Measurements from ENCODE around the gene M1AP. TPM values are rescaled to one million over a fixed set of nuclear protein-coding genes. Genes with fewer than 3 reads are reported as not detected.
"Not testable (repeated sequence)": the region's sequence is repeated elsewhere in the genome, so short reads cannot be mapped to it uniquely, and the experiment has no call there.

M1AP gene
- total RNA-seq, 4 donors from 2014 or later = 0.17 to 0.42 TPM; not detected in 2

GRCh38 chr2:74562126-74562775, 85.9 kb downstream of the M1AP start:
- no peak overlapping the region for H3K4me3 ChIP-seq
- no peaks in the 10 kb centered on the region for H3K36me3 ChIP-seq
- no peak for DNase-seq (ENCODE audit: extremely low spot score)
- WGBS = 83% methylated on average over 6 of the region's 7 CpGs
- no peak overlapping the region for H3K27ac ChIP-seq (replicated peaks in 1 of 4)
- TF ChIP-seq POLR2AphosphoS5 (IDR thresholded peaks at IDR 0.05) (no peak), EP300 (IDR thresholded peaks at IDR 0.05) (no peak), POLR2A (IDR thresholded peaks at IDR 0.05; ENCODE audit: low read depth) (no peak)
- TF ChIP-seq, protein P1, sequence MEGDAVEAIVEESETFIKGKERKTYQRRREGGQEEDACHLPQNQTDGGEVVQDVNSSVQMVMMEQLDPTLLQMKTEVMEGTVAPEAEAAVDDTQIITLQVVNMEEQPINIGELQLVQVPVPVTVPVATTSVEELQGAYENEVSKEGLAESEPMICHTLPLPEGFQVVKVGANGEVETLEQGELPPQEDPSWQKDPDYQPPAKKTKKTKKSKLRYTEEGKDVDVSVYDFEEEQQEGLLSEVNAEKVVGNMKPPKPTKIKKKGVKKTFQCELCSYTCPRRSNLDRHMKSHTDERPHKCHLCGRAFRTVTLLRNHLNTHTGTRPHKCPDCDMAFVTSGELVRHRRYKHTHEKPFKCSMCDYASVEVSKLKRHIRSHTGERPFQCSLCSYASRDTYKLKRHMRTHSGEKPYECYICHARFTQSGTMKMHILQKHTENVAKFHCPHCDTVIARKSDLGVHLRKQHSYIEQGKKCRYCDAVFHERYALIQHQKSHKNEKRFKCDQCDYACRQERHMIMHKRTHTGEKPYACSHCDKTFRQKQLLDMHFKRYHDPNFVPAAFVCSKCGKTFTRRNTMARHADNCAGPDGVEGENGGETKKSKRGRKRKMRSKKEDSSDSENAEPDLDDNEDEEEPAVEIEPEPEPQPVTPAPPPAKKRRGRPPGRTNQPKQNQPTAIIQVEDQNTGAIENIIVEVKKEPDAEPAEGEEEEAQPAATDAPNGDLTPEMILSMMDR (IDR thresholded peaks at IDR 0.05) = no peak
- no peaks in the 10 kb centered on the region for H3K4me1 ChIP-seq
- peaks cover 0 to 29% (median 0%) of the 10 kb centered on the region in 4 donors for H3K27me3 ChIP-seq
- H3K9me3 ChIP-seq = no peaks in the 10 kb centered on the region
- intact Hi-C loops (cut with DNase I) = no loop called here

- H3K9me3 ChIP-seq; H3K36me3 ChIP-seq; H3K27ac ChIP-seq (replicated peaks in 1 of 4); H3K4me3 ChIP-seq; H3K4me1 ChIP-seq; intact Hi-C loops (cut with DNase I); DNase-seq (ENCODE audit: extremely low spot score): not testable (repeated sequence)
- peaks cover 0 to 29% (median 0%) of the 10 kb centered on the region in 4 donors for H3K27me3 ChIP-seq
- 94% methylated on average over 1 of the region's 1 CpG for WGBS
These were observed 87.1 kb downstream of the M1AP start for GRCh38 chr2:74561022-74561421.

GRCh38 chr2:74560591-74560990, 87.5 kb downstream of the M1AP start:
- Histone ChIP-seq H3K4me1 (peaks cover 3 to 4% (median 4%) of the 10 kb centered on the region in 4 donors), H3K9me3 (no peaks in the 10 kb centered on the region), H3K4me3 (no peak overlapping the region), H3K27me3 (peaks cover 0 to 29% (median 0%) of the 10 kb centered on the region in 4 donors), H3K36me3 (peaks cover 0 to 11% (median 7%) of the 10 kb centered on the region in 4 donors), H3K27ac (replicated peaks in 1 of 4) (no peak overlapping the region)
- TF ChIP-seq POLR2A (IDR thresholded peaks at IDR 0.05; ENCODE audit: low read depth) = no peak
- TF ChIP-seq, protein P1 (IDR thresholded peaks at IDR 0.05) = no peak
- no peak for TF ChIP-seq EP300 (IDR thresholded peaks at IDR 0.05)
- no peak for TF ChIP-seq POLR2AphosphoS5 (IDR thresholded peaks at IDR 0.05)
- intact Hi-C loops (cut with DNase I) = no loop called here
- WGBS = 73% methylated on average over 5 of the region's 6 CpGs
- DNase-seq (ENCODE audit: extremely low spot score) = no peak

DNA sequence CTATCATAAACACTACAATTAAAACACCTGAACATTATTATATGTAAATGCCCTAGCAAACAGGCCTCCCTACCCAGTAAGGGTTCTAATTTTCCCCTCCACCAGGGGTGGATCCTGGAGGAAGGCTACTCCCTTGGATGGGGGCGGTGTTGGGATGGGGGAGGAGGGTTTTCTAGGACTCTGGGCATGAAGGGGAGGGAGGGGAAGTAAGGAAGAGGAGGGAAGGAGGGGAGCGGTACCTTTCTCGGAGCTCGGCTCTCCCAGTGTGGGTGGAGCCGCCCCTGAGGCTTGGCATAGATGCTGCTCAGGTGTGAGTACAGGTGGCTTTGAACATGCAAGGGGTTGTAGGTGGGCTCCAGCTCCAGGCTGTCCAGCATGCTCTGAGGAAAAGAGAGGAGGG, 88.2 kb downstream of the M1AP start:
- no peaks in the 10 kb centered on the region for H3K9me3 ChIP-seq
- H3K4me3 ChIP-seq = no peak overlapping the region
- peaks cover 0 to 11% (median 7%) of the 10 kb centered on the region in 4 donors for H3K36me3 ChIP-seq
- 36% methylated on average over 5 of the region's 5 CpGs for WGBS
- H3K27me3 ChIP-seq = peaks cover 0 to 29% (median 0%) of the 10 kb centered on the region in 4 donors
- TF ChIP-seq, protein P1 (IDR thresholded peaks at IDR 0.05) = no peak
- TF ChIP-seq POLR2AphosphoS5 (IDR thresholded peaks at IDR 0.05) = no peak
- no peak for TF ChIP-seq POLR2A (IDR thresholded peaks at IDR 0.05; ENCODE audit: low read depth)
- no peak for TF ChIP-seq EP300 (IDR thresholded peaks at IDR 0.05)
- intact Hi-C loops (cut with DNase I) = no loop called here
- H3K27ac ChIP-seq (replicated peaks in 1 of 4) = no peak overlapping the region
- no peak for DNase-seq (ENCODE audit: extremely low spot score)
- peaks cover 7 to 11% (median 11%) of the 10 kb centered on the region in 4 donors for H3K4me1 ChIP-seq

DNA sequence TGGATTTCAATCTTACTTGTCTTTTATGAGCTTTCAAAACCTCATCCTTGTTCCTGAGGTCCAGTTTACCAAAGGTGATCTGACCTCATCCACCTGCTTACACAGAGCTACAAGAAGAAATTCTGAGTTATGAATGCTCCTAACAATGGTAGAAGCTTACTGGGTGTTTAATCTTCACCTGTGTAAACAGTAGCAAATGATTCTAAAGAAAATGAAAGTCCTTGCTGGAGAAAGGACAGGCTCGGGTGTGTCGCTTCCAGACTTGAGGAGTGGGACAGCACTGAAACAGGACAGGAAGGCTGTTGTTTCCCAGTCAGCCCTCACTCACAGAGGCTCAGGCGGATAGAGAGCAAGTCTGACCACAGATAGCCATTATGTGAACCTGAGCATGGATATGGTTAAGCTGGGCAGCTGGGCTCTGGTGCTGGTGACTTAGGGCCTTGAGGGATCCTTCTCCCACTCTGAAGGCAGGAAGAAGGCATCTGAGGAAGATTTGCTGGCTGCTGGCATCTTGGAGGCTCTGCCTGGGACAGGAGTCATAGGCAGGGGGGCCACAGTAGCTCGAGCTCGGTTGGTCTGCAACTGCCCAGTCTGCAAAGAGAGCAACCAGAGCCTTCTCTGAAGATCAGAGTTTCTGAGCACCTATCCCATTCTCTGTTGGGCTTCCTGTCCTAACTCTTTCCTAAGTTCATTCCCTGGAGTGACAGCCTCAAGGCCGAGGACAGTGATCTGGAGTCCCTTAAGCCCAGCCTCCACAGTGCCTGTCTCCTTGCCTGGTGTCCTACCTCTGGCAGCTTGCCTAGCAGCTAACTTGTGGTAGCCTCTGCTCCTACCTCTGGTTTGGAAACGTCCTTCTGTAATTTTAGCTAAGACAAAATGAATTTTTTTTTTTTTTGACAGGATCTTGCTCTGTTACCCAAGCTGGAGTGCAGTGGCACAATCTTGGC, 89.6 kb downstream of the M1AP start:
- TF ChIP-seq, protein P1 (IDR thresholded peaks at IDR 0.05) = no peak
- no peak for TF ChIP-seq EP300 (IDR thresholded peaks at IDR 0.05)
- no peak for TF ChIP-seq POLR2A (IDR thresholded peaks at IDR 0.05; ENCODE audit: low read depth)
- no peaks in the 10 kb centered on the region for H3K9me3 ChIP-seq
- DNase-seq (ENCODE audit: extremely low spot score) = no peak
- peaks cover 0 to 11% (median 7%) of the 10 kb centered on the region in 4 donors for H3K36me3 ChIP-seq
- WGBS = 64% methylated on average over 7 of the region's 7 CpGs
- intact Hi-C loops (cut with DNase I) = no loop called here
- no peak overlapping the region for H3K27ac ChIP-seq (replicated peaks in 1 of 4)
- peaks cover 7 to 21% (median 19%) of the 10 kb centered on the region in 4 donors for H3K4me1 ChIP-seq
- peaks cover 0 to 22% (median 0%) of the 10 kb centered on the region in 4 donors for H3K27me3 ChIP-seq
- no peak overlapping the region for H3K4me3 ChIP-seq

Data from esophagus muscularis mucosa (tissue), 4 donors.